ENCODE measurements around the gene SZT2.

GRCh38 chr1:43484367-43484766 is 94.7 kb downstream of the SZT2 start:
- TF ChIP-seq CTCF (conservative IDR thresholded peaks at IDR 0.05; ENCODE audit: low read depth, low read length) (no peak), EZH2 (IDR thresholded peaks at IDR 0.05; ENCODE audit: borderline replicate concordance, low read depth, low read length, poor library complexity, severe bottlenecking) (no peak)
